ENCODE data around the gene STAG1. TPM values are rescaled to one million over a fixed set of nuclear protein-coding genes. Genes with fewer than 3 reads are reported as not detected.

STAG1 gene
- total RNA-seq, 1 experiment from 2014 or later = 34.6 TPM

DNA sequence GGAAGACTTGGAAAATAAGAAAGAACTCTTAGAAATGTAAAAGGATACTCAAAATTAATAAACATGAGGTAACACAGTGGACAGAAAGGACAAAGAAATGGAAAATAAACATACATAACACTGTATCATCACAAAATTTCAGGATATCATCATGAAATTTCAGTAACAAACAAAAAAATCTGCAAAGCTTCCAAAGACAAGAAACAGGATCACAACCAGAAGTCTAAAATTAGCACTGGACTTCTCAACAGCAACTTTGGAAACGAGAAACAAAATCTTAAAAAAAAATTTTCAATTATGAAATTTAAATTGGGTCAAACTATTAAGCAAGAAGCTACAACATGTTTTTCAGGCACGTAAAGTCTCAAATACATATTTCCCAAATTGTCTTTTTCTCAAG, 238.8 kb downstream of the STAG1 start:
- no peak overlapping the region for H3K4me3 Mint-ChIP-seq
- no peaks in the 10 kb centered on the region for H3K9me3 Mint-ChIP-seq
- H3K18ac ChIP-seq (ENCODE audit: insufficient read length, low read depth, low read length) = no peak overlapping the region

More for the DNA sequence above, 238.8 kb downstream of the STAG1 start:
- H3K36me3 Mint-ChIP-seq (ENCODE audit: insufficient read depth in 1 of 3, low read depth in 3 of 3) = peaks cover 0 to 7% (median 0%) of the 10 kb centered on the region in 3 experiments; a peak in 2 of 7 replicates
- TF ChIP-seq, protein P1, sequence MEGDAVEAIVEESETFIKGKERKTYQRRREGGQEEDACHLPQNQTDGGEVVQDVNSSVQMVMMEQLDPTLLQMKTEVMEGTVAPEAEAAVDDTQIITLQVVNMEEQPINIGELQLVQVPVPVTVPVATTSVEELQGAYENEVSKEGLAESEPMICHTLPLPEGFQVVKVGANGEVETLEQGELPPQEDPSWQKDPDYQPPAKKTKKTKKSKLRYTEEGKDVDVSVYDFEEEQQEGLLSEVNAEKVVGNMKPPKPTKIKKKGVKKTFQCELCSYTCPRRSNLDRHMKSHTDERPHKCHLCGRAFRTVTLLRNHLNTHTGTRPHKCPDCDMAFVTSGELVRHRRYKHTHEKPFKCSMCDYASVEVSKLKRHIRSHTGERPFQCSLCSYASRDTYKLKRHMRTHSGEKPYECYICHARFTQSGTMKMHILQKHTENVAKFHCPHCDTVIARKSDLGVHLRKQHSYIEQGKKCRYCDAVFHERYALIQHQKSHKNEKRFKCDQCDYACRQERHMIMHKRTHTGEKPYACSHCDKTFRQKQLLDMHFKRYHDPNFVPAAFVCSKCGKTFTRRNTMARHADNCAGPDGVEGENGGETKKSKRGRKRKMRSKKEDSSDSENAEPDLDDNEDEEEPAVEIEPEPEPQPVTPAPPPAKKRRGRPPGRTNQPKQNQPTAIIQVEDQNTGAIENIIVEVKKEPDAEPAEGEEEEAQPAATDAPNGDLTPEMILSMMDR (conservative IDR thresholded peaks at IDR 0.05) = no peak
- no peak overlapping the region for H3K56ac ChIP-seq (ENCODE audit: insufficient read length, low read depth, low read length)
- H4K5ac ChIP-seq (ENCODE audit: insufficient read length, low read depth, low read length) = no peak overlapping the region
- no peak overlapping the region for H4K8ac ChIP-seq (replicated peaks; ENCODE audit: insufficient read length, low read depth, low read length)
- H3K27ac ChIP-seq (ENCODE audit: insufficient read length, low read depth, low read length) = no peak overlapping the region
- H4K20me1 ChIP-seq (ENCODE audit: control insufficient read depth, insufficient read depth, insufficient read length) = no peaks in the 10 kb centered on the region
- no peak overlapping the region for H2AFZ ChIP-seq (ENCODE audit: low read length)
- H3K9me3 ChIP-seq (ENCODE audit: control insufficient read depth, low read depth, low read length) = no peaks in the 10 kb centered on the region
- H2BK12ac ChIP-seq (ENCODE audit: insufficient read length, low read depth, low read length) = no peak overlapping the region
- H3K4me1 Mint-ChIP-seq = peaks cover 0 to 5% of the 10 kb centered on the region in 2 experiments; a peak in 1 of 4 replicates
- no peak for DNase-seq
- H3K79me2 ChIP-seq (ENCODE audit: insufficient read depth, low read length) = no peaks in the 10 kb centered on the region
- no peak overlapping the region for H3K9ac ChIP-seq (ENCODE audit: extremely low read depth, insufficient read length, low read length)
- no peak overlapping the region for H3K23ac ChIP-seq (ENCODE audit: insufficient read length, low read depth, low read length)
- no peak overlapping the region for H4K91ac ChIP-seq (ENCODE audit: insufficient read length, low read depth, low read length)
- H2BK5ac ChIP-seq (ENCODE audit: insufficient read length, low read length) = no peak overlapping the region
- no peak overlapping the region for H2AK5ac ChIP-seq (ENCODE audit: insufficient read length, low read length)
- no peak overlapping the region for H3K14ac ChIP-seq (ENCODE audit: insufficient read depth, low read length)
- no peak overlapping the region for H2BK15ac ChIP-seq (ENCODE audit: low read depth, low read length)
- H3K27ac Mint-ChIP-seq = peak overlapping the region in 1 of 3 experiments; percentile 36; a peak in 1 of 7 replicates
- no peak overlapping the region for H3K4me2 ChIP-seq (ENCODE audit: insufficient read depth, insufficient read length, low read length)
- H2BK20ac ChIP-seq (ENCODE audit: low read depth, low read length, poor library complexity, severe bottlenecking) = no peak overlapping the region
- H3K27me3 ChIP-seq (ENCODE audit: insufficient read depth, low read length) = no peaks in the 10 kb centered on the region
- no peak overlapping the region for H2BK120ac ChIP-seq (ENCODE audit: low read depth, low read length, poor library complexity, severe bottlenecking)
- H3K4ac ChIP-seq (ENCODE audit: low read depth, low read length) = no peak overlapping the region
- no peak overlapping the region for H3T11ph ChIP-seq (ENCODE audit: low read length)
- H3K79me1 ChIP-seq (ENCODE audit: insufficient read depth, low read depth, low read length, poor library complexity, severe bottlenecking) = no peaks in the 10 kb centered on the region
- no peaks in the 10 kb centered on the region for H3K23me2 ChIP-seq (ENCODE audit: insufficient read length, low read depth, low read length, poor library complexity, severe bottlenecking)
- WGBS (ENCODE audit: extremely low coverage, insufficient read length, low lambda C conversion rate) = no CpG with 5 or more reads among the region's 2 CpGs
- no peaks in the 10 kb centered on the region for H3K4me1 ChIP-seq (ENCODE audit: insufficient read depth, low read length)
- H3K27me3 Mint-ChIP-seq (ENCODE audit: low read depth) = no peaks in the 10 kb centered on the region

All from H9 (cell line).